Measurements from ENCODE around the gene STAG1.
"Not testable (repeated sequence)": the region's sequence is repeated elsewhere in the genome, so short reads cannot be mapped to it uniquely, and the experiment has no call there.

The STAG1 gene

DNA sequence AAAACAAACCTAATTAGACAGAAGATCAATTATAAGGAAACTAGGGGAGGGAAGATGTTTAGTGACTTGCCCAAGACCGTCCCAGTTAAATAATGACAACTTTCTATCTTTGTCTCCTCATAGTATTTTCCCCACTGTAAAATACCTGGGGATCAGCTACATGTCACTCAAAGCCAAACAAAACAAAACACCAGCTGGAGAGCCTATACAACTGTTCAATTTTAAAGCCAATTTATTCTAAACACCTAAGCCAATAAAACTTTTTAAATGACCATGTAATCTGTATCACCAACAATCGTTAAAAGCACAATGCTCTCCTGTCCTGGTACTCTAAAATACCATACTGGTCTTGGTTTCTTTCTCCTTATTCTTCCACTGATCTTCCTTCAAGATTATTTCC is 168.4 kb downstream of the STAG1 start:
- no peak for DNase-seq (ENCODE audit: low read depth)
- TF ChIP-seq, protein P1, sequence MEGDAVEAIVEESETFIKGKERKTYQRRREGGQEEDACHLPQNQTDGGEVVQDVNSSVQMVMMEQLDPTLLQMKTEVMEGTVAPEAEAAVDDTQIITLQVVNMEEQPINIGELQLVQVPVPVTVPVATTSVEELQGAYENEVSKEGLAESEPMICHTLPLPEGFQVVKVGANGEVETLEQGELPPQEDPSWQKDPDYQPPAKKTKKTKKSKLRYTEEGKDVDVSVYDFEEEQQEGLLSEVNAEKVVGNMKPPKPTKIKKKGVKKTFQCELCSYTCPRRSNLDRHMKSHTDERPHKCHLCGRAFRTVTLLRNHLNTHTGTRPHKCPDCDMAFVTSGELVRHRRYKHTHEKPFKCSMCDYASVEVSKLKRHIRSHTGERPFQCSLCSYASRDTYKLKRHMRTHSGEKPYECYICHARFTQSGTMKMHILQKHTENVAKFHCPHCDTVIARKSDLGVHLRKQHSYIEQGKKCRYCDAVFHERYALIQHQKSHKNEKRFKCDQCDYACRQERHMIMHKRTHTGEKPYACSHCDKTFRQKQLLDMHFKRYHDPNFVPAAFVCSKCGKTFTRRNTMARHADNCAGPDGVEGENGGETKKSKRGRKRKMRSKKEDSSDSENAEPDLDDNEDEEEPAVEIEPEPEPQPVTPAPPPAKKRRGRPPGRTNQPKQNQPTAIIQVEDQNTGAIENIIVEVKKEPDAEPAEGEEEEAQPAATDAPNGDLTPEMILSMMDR (IDR thresholded peaks at IDR 0.05; ENCODE audit: control insufficient read depth, insufficient read depth, low read depth, low read length, missing control alignments): no peak
- H3K4me3 ChIP-seq (ENCODE audit: control insufficient read depth, low read depth, low read length): no peak overlapping the region

DNA sequence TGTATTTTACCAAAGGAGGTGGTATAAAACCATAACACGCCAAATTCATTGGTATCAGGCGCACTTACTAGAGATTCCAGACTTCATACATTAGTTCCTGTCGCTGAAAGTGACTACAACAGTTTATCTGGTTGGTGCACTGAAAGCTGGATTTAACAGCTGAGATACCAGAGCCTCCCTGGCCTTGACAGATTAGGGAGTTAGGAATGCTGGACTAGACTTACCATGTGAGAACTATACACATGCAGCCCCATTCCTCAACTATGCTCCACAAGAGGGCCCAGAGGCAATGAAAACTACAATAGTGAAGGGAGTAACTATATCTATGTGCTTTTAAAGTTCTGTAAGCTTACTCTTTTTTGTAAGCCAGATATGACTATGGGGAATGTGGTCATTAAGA is 174.4 kb downstream of the STAG1 start:
- TF ChIP-seq, protein P1 (IDR thresholded peaks at IDR 0.05; ENCODE audit: control insufficient read depth, insufficient read depth, low read depth, low read length, missing control alignments): no peak
- no peak for DNase-seq (ENCODE audit: low read depth)
- H3K4me3 ChIP-seq (ENCODE audit: control insufficient read depth, low read depth, low read length): no peak overlapping the region

DNA sequence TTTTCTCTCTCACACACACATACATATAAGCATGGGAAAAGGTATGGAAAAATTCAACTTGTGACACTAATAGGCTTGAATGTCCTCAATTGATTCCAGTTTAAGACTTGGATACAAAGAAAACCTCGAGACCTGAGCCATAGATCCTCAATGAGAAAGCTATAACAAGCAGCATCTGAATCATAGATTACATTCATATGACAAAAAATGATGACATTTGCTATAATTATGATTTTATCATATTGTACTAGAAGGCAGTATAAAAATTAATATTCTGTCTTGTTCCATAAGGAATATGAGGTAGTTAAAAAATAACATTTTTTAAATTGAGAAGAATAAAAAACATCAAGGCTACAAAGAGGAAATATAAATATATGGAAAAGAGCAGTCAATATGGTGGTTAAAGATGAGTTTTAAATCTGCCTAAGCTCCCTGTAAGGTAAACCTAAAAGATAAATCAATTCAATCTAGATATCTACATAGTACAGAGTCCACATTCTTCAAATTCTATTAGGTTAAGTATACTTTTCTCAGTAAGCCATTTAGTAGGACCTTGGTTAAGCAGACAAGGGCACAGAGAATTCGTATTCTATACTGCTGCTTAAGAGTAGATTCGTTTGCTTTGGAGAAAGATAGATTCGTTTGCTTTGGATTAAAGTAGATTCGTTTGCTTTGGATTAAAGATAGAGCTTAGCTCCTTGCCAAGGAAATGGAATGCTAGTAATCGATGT is 175.7 kb downstream of the STAG1 start:
- DNase-seq (ENCODE audit: low read depth): no peak
- H3K4me3 ChIP-seq (ENCODE audit: control insufficient read depth, low read depth, low read length): no peak overlapping the region
- TF ChIP-seq, protein P1 (IDR thresholded peaks at IDR 0.05; ENCODE audit: control insufficient read depth, insufficient read depth, low read depth, low read length, missing control alignments): no peak

DNA sequence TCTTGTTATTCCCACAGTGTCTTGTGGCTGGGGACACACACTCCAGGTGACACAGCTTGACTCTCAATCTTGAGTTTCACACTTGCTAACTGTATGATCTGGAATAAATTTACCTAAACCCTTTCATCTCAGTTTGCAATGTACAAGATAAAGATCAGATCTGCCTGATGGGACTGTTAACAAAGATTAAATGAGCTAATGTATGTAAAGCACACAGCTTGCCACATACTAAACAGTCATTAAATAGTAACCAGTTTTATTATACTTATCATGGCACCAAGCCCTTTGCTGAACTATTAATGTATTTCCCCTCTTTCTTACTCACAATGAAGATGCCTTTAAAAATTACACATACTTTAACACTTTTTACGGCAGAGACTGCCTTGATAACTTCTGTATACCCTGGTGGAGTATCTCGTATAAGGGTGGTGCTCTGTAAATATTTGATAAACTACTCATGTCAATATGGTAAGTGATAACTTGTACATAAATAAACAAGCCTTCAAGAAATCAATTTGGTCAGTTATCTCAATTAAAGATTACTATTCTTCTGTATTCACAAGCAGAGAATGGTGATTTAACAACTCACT is 184.5 kb downstream of the STAG1 start:
- TF ChIP-seq, protein P1 (IDR thresholded peaks at IDR 0.05; ENCODE audit: control insufficient read depth, insufficient read depth, low read depth, low read length, missing control alignments): no peak
- no peak for DNase-seq (ENCODE audit: low read depth)
- no peak overlapping the region for H3K4me3 ChIP-seq (ENCODE audit: control insufficient read depth, low read depth, low read length)

DNA sequence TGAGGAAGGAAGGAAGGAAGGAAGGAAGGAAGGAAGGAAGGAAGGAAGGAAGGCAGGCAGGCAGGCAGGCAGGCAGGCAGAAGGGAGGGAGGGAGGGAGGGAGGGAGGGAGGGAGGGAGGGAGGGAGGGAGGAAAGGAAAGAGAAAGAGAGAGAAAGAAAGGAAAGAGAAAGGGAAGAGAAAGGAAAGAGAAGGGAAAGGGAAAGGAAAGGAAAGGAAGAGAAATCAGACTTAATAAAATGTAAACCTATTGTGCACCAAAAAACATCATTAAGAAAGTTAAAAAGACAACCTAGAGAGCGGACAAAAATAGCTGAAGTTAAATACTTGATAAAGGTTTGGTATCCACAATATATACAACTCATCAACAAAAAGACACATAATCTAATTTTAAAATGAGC is 187.2 kb downstream of the STAG1 start:
- DNase-seq (ENCODE audit: low read depth); H3K4me3 ChIP-seq (ENCODE audit: control insufficient read depth, low read depth, low read length): not testable (repeated sequence)

DNA sequence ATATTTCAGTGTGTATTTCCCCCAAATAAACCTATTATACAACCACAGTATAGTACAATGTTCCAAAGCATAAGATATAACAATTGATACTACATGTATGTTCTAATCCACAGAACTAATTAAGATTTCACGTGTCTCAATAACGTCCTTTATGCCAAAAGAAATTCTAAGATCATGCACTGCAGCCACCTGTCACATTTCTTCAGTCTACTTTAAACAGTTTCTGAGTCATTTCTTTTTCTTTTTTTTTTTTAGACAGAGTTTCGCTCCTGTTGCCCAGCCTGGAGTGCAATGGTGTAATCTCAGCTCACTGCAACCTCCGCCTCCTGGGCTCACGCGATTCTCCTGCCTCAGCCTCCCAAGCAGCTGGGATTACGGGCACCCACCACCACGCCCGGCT is 190.2 kb downstream of the STAG1 start:
- H3K4me3 ChIP-seq (ENCODE audit: control insufficient read depth, low read depth, low read length): no peak overlapping the region
- TF ChIP-seq, protein P1 (IDR thresholded peaks at IDR 0.05; ENCODE audit: control insufficient read depth, insufficient read depth, low read depth, low read length, missing control alignments): no peak

DNA sequence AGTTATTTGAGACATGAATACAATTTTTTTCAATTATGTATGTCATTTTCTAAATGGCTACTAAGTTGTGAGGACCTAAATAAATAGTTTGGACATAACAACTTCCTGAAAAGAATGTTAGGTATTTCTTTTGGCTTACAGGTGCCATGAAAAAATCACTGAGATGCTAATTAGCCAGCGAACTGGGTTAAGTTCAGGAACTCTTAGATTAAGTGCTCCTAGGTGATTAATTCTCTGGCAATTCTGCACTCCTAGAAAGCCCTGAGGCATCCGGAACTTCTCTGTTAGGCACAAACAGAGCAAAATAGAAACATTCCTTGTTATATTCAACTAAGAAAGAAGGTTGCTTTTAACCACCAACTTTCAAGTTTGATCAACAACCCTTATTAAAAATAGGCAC is 192.3 kb downstream of the STAG1 start:
- TF ChIP-seq, protein P1 (IDR thresholded peaks at IDR 0.05; ENCODE audit: control insufficient read depth, insufficient read depth, low read depth, low read length, missing control alignments): no peak
- no peak overlapping the region for H3K4me3 ChIP-seq (ENCODE audit: control insufficient read depth, low read depth, low read length)
- DNase-seq (ENCODE audit: low read depth): no peak

More for the DNA sequence above, 190.2 kb downstream of the STAG1 start:
- DNase-seq (ENCODE audit: low read depth): no peak

DNA sequence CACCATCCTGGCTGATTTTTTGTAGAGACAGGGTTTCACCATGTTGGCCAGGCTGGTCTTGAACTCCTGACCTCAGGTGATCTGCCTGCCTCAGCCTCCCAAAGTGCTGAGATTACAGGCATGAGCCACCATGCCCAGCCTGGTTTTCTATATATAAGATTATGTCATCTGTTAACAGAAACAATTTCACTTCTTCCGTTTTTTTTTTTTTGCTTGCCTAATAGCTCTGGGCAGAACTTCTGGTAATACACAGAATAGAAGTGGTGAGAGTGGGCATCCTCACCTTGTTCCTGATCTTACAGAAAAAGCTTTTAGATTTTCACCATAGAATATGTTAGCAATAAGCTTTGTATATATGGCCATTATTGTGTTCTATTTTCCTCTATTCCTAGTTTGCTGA is 202.7 kb downstream of the STAG1 start:
- not testable (repeated sequence) for H3K4me3 ChIP-seq (ENCODE audit: control insufficient read depth, low read depth, low read length); DNase-seq (ENCODE audit: low read depth)
